GM19328 (cell line): ENCODE results near the gene PLEKHG3.

Experiments
- ATAC-seq: cut with Tn5 transposase; IDR thresholded peaks from one replicate; pipeline ENCODE4 v1.9.1; 2021; ENCODE audit warnings: mild to moderate bottlenecking, moderate library complexity; ENCODE audit not compliant: unreplicated experiment

Gene PLEKHG3

DNA sequence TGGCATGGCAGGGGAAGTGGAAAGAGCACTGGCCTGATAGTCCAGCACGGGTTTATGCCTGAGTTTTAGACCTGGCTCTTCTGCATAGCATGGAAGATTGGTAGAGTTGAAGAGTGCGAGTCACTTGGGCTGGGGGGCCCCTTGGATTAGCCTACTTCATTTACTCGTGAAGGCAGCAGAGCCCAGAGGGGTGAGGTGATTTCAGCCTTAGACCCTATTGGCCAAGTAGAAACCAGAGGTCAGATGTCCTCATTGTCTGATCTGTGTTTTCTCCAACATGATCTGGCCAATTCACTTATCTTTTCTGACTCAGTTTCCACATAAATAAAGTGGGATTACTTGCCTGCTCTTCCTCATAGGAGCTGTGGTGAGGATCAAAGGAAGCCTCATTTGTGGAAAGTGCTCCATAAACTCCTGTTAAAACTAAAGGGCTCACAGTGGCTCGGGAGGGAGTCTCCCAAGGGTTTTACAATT lies 1.9 kb downstream of the PLEKHG3 start:
- no peak for ATAC-seq

DNA sequence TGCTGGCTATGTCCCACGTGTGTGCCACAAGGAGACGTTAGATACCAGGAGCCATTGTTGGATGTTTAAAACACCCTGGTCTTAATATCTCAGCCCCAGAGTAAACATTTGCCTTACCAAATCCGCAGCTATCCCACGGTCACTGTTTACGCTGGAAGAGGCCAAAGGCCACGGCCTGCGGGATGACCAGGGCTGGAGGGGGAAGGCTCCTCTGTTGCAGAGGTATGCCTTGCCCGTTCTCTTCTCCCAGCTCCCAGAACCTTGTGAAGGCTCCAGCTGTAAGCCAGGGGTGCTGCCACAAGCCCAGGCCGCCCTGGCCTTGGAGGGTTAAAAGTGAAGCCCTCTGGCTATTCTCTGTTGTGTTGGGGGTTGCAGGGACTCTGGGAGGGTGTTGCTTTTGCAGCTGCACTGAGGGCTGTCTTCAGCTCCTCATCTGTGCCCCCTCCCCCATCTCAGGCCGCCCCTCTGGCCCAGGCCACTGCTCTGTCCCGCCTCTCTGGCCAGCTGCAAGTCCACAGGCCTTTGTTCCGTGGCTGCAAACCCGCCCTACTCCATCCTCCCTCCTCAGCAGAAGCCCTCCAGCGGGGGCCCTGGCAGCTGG lies 2.5 kb downstream of the PLEKHG3 start:
- no peak for ATAC-seq

DNA sequence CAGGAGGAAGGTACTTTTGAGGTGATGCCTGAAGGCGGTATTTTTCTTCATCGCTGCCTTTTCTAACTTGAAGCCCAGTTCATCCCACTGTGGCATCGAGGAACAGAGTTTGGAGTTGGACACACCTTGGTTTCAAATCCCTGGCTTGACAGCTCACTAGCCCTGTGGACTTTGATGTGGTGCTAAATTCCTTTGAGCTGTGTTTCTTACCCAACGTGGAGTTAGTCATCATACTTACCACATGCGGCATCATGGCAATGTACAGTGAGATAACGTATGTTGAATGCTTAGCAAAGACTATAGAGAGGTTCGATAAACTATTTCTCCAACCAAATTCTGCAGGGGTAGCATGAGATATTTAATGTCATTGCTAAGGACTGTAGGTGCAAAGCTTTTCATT lies 3.4 kb downstream of the PLEKHG3 start:
- ATAC-seq: no peak

DNA sequence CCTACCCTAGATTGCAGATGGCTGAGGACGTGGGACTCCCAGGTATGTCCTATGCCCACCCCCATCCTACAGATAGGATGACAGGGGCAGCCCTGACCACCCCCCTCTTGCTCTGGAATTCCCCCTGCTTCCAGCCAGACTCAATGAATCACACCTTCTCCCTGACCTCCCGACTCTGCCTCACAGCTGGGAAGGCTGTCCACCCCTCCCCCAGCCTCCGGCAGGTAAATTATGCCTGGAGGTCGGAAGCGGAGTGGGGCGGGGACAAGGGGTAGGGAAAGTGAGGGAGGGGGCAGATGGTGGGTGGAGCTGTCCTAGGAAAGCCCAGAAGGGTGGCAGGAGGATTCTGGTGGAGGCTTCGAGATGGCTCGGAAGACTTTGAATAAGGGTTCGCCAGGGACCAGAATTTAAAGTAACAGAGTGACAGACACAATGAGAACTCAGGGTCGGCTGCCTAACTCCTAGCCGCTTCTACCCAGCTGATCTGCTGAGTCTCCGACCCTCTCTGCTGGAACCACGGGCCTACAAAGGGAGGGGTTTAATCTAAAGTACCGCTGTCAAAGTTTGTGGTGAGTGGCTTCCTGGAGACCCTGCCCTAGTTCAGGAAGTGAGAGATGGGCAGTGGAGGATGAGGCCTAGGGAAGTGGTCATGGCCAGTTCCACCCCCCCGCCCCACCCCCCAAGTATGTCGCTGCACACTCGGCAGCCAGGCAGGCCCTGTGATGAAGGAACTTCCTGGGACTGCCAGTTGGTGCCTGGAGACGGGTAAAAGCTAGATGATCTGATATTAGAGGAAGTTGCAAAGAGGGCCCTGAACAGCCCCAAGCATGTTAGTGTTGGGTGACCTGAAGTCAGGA lies 4.2 kb downstream of the PLEKHG3 start:
- no peak for ATAC-seq

DNA sequence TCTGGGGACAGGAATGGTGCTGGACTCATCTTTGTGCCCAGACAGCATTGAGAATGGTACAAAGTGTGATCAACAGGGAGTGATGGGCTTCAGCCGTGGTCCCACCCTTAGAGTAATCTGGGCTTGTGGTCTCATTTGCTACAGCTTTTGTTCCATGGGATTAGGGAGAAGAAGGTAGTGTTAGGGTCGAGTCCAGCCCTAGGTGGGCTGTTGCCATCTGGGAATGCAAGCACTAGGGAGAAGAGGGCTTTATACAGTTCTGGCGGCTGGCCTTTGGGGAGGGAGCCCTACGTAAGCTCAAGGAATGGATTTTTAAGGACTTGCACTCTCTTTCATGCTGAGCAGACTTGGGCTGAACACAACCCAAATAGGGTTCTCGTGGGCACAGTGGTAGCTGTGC lies 4.9 kb downstream of the PLEKHG3 start:
- ATAC-seq: no peak

DNA sequence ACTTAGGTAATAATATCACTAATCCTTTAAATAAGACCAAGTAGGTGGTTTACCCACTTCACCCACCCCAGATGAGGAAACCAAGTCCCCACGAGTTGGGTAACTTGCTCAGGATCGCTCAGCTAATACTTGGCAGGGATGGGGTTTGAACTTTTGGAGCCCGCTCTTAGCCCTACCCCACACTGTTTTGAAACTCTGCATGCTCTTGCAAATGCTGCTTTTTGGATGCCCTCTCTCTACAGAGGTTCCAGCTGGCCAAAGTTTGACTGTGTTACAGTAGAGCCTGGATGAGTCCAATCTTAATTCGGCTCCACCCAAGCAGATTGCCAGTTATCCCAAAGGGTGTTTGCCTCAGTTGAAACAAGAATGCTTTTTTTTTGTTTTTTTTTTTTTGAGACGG lies 6.8 kb downstream of the PLEKHG3 start:
- no peak for ATAC-seq

DNA sequence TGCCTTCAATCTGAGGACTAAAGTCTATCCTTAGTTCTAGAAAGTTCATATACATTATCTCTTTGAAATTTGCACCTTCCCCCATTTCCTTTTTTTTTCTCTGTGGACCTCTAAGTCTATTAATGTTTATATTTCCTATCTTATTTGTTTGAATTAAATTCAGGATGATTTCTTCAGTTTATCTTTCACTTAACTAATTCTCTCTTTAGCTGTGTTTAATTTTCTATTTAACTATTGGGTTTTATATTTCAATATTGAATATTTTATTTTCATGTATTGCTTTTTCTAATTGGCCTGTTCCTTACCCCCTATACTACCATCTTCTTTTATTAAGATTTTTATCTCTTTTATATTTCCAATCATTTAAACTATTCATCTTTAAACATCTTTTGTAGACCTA lies 9.5 kb downstream of the PLEKHG3 start:
- ATAC-seq: no peak

DNA sequence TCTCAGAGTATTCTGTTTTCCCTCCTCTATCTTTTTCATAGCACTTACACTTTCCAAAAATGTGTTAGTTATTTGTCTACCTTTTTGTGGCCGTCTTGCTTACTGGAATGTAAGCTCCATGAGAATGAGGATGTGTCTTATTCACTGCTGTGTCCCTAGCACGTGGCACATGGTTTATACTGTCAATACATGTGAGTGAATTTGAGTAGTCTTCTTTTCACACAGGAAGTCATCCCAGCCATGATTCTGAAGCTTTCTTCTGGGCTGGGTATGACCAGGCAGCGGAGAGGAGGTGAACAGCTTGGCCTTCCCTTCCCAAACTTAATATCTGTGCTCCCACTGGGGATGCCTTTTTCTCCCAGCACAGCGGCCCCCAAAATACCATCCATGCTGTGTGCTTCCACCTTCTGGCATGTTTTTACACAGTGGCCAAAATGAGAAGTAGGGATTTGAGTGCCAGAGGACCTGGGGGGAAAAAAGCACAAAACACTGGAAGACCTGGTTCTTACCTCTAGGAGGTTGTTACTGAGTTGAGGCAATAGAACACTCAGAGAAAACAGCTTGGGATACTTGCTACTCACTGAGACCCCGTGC lies 10.3 kb downstream of the PLEKHG3 start:
- ATAC-seq: no peak

DNA sequence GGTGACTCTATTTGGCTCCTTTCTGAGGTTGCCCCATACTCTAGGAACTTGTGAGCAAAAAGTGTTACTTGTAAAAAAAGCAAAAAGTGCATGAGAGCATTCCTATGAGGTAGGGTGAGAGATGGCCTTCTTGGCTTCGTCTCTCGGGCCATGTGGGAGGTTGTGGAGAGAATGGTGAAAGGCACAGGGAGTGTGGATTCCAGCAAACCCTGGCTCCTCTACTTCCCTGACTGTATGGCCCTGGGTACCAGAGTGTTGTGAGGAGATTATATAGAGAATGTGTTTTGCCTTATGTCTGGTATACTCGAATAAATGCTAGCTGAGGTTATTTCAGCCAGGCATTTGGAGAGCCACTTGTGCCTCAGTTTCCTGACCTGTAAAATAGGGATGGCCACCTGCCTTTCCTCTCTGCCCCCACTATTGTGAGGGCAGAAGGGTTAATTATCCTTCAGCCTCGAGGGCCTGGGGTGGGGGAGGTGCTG lies 11.0 kb downstream of the PLEKHG3 start:
- no peak for ATAC-seq

DNA sequence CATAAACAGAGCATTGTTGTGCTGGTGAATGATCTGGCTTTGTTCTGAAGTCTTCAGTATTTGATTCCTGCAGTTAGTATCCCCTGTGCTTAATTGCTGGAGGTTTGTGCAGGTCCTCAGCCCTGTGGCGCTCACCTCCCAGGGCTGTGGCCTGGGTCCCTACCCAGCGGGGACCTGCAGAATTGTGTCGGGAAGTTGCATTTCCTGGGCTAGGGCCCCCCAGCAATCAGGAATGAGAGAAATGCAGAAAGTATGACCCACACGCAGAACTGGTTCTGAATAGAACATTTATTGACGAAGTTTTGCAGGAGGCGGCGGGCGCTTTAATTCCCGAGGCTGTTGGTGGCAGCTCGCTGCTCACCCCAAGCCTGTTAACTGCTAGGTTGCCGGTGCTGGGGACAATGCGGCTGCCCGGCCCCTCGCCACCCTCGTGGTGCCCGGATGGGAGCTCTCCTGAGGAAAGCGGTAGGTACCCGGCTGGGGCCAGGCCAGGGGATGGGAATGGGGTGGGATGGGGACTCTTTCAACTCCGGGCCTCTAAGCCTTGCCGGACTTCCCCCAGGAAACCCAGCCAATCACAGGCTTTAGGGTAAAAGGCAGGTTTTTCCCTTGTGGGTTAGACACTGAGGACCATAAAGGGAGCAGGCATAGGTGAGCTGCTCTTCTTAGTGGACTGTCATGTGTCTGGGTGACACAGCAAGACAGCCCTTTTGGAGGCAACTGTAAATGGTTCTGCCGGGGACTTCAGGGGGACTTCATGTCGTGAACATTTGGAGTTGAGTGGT lies 11.6 kb downstream of the PLEKHG3 start:
- no peak for ATAC-seq

DNA sequence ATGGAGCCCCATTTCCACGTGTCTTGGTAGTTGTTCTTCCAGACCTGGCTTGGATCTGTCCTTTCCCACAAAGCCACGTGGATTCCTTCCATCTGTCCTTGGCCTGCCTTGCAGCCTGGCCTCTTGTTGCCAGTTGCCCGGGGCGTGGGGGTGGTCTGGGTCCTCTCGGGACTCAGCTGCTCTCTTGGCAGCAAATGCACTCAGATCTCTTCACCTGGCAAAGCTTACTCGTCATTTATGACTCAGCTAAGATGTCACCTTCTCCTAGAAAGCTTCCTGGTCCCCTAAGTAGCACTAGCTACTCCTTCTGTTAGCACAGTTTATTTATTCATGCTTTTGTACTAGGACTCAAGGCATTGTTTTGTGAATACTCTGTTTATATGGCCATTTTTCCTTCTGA lies 13.6 kb downstream of the PLEKHG3 start:
- no peak for ATAC-seq

DNA sequence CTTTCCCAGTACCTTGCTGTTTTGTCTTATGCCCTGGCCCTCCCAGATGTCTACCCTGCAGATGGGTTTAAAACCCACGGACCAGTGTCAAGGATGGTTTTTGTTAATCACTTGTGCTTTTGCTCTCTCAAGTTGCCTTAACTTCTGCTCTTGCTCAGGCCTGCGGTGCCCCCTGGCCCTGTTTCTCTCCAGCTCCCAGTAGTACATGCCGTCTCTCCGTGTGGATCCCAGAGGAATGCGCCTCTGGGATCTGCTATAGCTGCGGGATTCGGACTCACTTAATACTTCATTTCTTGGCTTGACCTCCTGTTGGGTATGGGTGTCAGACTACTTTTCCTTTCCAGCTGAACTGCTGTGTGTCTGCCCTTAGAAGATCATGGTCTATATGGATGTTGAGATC lies 14.5 kb downstream of the PLEKHG3 start:
- no peak for ATAC-seq

DNA sequence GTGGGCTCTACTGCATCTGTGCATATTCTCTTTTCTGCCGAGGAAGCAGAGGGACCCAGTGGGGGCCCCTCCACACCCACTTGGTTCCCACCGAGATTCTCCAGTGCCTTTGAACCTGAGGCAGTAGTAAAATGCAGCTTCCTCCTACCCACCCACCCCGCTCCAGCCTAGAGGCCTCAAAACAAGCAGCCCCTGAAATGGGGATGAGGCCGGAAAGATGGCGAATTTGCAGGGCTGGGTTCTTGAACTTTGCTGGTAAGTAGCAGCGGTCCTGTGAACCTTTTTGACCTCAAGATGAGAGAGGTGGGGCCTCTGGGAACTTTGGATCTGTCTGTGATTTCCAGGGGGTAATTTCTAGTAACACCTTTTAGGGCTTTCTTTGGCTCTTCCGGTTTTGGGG lies 15.4 kb downstream of the PLEKHG3 start:
- ATAC-seq: no peak

DNA sequence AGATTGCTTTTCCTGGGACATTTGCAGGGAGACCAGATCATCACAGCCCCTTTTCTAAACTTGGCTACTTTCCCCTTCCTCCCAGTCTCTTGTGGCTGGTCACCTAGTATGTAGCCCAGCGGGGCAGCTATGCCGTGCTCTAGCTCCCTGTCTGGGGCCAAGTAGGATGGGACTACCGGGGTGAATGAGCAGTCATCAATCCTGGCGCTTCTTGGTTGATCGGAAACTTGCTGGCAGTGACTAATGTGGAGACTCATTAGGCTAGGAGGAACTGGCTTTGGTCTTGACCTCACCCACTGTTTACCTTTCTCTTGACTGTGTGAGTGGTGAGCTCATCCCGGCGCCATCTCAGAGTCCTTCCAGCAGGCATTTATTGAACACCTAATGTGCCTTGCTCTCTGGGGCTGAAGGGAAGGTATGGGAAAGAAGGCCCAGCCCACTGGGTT lies 15.9 kb downstream of the PLEKHG3 start:
- no peak for ATAC-seq

DNA sequence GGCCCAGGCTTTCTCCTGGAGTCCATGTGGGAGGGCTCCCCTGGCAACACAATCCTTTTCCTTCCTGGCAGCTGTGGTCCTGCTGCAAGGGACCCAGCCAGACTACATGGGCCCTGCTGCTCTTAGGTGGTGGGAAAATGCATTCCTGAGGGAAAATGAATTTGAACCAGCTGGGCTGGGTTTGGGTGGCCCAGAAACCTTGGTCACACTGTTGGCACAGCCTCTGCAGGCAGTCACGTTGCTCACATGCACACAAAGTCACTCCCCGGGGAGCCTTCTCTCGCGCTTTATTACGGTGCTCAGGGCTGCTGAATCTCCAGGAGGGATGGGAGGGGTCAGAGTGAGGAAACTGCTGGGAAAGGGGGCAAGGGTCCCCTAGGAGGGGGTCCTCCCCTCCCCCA lies 17.2 kb downstream of the PLEKHG3 start:
- no peak for ATAC-seq

DNA sequence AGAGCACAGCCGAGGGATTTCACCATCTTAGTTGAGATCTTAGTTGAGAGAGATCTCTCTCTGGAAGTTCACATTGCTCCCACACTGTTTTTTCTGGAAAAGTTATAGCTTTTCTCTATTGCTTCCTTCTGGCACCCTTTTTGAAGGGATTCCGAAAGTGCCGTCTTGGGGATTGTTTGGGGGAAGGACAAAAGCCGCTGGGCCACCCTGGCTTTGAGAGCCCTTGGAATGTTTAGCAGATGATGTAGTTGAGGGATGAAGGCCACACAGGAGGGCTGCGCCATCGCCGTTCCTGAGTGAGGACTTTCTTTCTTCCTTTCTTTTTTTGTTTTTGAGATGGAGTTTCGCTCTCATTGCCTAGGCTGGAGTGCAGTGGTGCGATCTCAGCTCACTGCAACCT lies 17.7 kb downstream of the PLEKHG3 start:
- no peak for ATAC-seq

DNA sequence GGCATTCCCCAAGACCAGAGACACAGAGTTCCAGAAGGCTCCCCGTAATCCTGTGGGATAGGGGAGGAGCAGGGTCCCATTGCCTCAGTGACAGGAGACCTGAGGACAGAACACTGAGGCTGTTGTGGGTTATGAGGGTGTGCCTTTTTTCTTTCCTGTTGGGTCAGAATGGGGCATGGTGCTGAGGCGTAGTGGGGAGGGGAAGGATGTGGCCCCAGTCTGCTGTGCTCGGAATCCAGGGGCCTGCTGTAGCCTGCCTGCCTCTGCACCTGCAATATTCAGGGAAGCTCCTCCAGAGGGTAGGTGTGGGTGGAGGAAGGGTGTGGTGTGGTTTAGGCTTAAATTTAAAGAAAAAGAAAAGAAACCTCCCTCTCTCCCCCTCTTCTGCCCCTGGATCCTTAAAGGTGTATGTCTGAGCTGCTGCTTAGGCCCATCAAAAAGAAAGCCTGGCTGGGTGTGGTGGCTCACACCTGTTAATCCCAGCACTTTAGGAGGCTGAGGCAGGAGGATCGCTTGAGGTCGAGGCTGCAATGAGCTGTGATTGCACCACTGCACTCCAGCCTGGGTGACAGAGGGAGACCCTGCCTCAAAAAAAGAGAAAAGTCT lies 18.7 kb downstream of the PLEKHG3 start:
- ATAC-seq: no peak

DNA sequence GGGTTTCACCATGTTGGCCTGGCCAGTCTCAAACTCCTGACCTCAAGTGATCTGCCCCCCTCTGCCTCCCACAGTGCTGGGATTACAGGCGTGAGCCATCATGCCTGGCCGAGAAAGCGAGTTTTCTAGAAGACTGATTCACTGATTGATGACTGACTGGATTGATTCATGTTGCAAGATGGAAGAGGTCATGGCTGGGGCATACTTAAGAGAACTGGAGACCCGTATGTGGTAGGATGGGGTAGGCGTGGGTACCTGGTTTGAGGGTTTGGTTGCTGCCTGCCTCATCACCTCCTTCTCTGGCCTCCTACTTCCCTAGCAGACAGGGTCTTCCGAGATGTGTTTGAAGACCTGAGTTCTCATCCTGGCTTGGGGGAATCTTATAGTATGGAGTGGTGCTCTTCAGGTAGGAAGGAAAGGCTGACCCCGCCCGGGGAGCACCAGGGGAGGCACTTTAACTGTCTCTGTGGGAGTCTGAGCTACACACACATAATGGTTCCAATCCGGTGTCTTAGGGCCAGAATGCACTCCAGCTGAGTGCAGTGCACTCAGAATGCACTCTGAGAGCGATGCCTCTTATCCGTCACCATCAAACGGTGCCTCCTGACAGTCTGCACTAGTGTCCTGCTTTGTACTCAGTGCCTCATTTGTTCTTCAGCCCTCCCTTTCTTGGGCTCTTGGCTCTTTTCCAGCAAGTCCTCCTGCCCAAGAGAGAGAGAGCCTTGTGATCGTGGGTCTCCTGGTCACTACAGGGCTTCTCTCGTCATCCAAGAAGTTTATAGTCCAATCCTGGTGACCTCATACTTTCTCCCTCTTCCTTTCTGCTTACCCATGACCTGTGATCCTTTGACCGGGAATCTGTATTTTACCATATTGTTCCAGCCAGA lies 19.7 kb downstream of the PLEKHG3 start:
- no peak for ATAC-seq

DNA sequence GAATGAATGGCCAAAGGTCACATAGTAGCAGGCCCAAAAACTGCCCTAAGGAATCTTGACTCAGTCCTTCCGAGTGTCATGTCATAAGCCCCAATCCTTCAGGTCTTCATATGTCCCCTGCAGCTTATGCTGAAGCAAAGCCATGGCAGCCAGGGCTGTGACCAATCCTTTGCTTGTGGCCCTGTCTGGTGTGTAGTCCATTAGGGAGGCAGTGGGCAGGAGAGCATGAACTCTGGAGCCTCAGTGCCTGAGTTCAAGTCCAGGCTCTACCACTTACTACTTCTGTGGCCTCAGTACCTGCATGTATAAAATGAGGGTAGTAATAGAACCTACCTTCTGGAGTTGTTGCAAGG lies 20.3 kb downstream of the PLEKHG3 start:
- ATAC-seq: no peak

DNA sequence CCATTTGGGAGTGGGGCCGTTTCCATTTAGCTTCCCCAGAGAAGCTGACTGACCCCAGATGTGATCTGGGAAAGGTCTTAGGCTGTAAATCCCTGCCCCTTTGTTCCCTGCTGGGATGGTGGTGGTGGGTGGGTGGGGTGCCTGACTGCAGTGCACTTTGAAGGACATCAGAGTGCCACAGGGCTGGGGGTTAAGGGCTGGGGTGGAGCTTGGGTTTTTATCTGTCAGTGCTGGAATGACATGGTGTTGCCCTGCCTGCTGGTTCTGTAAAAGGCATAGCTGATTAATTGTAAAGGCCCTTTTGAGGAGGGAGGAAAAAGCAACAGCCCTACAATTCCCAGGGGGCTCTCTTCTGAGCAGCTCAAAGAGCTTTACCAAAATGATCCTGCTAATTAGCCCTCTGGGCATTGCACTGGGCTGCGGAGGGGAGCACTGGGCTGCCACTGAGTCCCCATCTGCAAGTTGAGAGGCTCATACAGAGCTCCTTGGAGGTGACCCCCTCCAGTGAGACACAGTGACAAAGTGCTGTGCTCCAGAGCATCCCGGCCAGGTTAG lies 21.1 kb downstream of the PLEKHG3 start:
- no peak for ATAC-seq
